PC-3 (cell line): Measurements from ENCODE around the gene EMC9.

Source experiments
- EZH2phosphoT487 ChIP-seq: fragments of 300-600 bp; sonication (generic); IDR thresholded peaks from 2 replicates; pipeline ENCODE4 v1.6.1; 2018; ENCODE audit warnings: mild to moderate bottlenecking, antibody characterized with exemption, low read length, borderline replicate concordance
- TF ChIP-seq, protein P1 (sequence below): fragments of 300-600 bp; sonication (generic); conservative IDR thresholded peaks from 2 replicates; pipeline ENCODE4 v1.5.1; 2017; ENCODE audit warnings: antibody characterized with exemption, low read depth, mild to moderate bottlenecking, low read length

DNA sequence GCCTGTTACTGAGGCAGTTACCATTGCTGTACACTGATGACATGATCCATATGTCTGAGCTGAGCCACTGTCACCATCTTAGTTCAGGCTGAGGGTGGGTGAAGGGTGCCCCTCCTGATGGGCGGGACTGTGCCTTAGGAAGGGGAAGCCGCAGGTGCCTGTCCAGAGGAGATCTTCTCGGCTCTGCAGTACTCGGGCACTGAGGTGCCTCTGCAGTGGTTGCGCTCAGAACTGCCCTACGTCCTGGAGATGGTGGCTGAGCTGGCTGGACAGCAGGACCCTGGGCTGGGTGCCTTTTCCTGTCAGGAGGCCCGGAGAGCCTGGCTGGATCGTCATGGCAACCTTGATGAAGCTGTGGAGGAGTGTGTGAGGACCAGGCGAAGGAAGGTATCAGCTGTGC, 9.6 kb upstream of the EMC9 start:
- no peak for TF ChIP-seq EZH2phosphoT487
- TF ChIP-seq, protein P1, sequence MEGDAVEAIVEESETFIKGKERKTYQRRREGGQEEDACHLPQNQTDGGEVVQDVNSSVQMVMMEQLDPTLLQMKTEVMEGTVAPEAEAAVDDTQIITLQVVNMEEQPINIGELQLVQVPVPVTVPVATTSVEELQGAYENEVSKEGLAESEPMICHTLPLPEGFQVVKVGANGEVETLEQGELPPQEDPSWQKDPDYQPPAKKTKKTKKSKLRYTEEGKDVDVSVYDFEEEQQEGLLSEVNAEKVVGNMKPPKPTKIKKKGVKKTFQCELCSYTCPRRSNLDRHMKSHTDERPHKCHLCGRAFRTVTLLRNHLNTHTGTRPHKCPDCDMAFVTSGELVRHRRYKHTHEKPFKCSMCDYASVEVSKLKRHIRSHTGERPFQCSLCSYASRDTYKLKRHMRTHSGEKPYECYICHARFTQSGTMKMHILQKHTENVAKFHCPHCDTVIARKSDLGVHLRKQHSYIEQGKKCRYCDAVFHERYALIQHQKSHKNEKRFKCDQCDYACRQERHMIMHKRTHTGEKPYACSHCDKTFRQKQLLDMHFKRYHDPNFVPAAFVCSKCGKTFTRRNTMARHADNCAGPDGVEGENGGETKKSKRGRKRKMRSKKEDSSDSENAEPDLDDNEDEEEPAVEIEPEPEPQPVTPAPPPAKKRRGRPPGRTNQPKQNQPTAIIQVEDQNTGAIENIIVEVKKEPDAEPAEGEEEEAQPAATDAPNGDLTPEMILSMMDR = no peak
